Gastrocnemius medialis (tissue), 4 donors: ENCODE results near the gene PGAP6.

Experiments used
- POLR2A ChIP-seq, 2 donors: fragments of 450-650 bp; IDR thresholded peaks; one replicate each; pipeline ENCODE4 v1.6.1; 2017; ENCODE audit warnings: antibody characterized with exemption in 2 of 2, mild to moderate bottlenecking in 2 of 2, moderate library complexity in 2 of 2
- TF ChIP-seq, protein P1 (sequence below), 5 experiments: fragments of 450-650 bp in 3 of 5; fragments of 200-600 bp in 2 of 5; sonication (generic) in 2 of 5; IDR thresholded peaks in 4 of 5; conservative IDR thresholded peaks in 1 of 5; 1 replicate in 4 of 5; 2 replicates in 1 of 5; pipeline ENCODE4 v1.5.1; 2016 to 2019; ENCODE audit warnings: antibody characterized with exemption in 5 of 5, mild to moderate bottlenecking in 3 of 5, moderate library complexity in 3 of 5

DNA sequence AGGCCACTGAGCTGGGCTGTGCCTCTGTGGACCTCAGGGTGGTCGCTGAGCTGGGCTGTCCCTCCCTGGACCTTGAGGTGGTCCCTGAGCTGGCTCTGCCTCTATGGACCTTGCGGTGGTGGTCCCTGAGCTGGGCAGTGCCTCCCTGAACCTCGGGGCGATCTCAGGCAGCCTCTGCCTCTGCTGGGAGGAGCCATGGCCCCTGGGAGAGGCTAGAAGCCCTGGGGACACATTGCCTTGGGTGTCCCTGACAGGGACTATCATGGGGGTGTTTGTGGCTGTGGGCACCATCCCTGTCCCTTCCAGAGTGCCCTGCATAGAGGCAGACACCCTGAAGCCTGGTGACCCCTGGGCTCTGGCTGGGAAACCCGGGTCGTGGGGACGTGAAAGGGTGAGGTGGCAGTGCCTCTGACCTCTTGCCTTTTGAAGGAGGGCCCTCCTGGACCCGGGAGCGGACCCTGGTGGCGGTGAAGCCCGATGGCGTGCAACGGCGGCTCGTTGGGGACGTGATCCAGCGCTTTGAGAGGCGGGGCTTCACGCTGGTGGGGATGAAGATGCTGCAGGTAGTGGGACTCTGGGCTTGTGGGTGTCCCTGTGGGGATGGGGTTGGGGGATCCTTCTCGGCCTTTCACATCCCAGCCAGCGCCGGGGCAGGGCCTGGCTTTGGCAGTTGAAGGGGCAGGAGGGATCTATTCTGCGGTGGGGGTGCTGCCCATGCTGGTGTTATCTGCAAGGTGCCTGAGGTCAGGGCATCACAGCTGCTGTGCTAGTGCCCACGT, 17.0 kb upstream of the PGAP6 start:
- TF ChIP-seq, protein P1, sequence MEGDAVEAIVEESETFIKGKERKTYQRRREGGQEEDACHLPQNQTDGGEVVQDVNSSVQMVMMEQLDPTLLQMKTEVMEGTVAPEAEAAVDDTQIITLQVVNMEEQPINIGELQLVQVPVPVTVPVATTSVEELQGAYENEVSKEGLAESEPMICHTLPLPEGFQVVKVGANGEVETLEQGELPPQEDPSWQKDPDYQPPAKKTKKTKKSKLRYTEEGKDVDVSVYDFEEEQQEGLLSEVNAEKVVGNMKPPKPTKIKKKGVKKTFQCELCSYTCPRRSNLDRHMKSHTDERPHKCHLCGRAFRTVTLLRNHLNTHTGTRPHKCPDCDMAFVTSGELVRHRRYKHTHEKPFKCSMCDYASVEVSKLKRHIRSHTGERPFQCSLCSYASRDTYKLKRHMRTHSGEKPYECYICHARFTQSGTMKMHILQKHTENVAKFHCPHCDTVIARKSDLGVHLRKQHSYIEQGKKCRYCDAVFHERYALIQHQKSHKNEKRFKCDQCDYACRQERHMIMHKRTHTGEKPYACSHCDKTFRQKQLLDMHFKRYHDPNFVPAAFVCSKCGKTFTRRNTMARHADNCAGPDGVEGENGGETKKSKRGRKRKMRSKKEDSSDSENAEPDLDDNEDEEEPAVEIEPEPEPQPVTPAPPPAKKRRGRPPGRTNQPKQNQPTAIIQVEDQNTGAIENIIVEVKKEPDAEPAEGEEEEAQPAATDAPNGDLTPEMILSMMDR (IDR thresholded peaks at IDR 0.05 in 4 of 5, conservative IDR thresholded peaks at IDR 0.05 in 1 of 5) = no peak
- no peak for TF ChIP-seq POLR2A (IDR thresholded peaks at IDR 0.05)
